GM18951 (cell line): ENCODE measurements around the gene LTK.

ENCODE experiments used
- POLR2A ChIP-seq: IDR thresholded peaks from 4 replicates; pipeline ENCODE4 v1.6.1; 2011; ENCODE audit warnings: mild to moderate bottlenecking; ENCODE audit not compliant: insufficient read length, insufficient read depth; ENCODE audit errors: extremely low read depth
- in situ Hi-C: fragments of 300-500 bp; cut with MboI; formaldehyde crosslinking; loops from one replicate; pipeline ENCODE4 v1.12.0; 2022; ENCODE audit warnings: low sequenced_read_pairs, mixed read lengths, inconsistent platforms; ENCODE audit not compliant: unreplicated experiment

Gene LTK

DNA sequence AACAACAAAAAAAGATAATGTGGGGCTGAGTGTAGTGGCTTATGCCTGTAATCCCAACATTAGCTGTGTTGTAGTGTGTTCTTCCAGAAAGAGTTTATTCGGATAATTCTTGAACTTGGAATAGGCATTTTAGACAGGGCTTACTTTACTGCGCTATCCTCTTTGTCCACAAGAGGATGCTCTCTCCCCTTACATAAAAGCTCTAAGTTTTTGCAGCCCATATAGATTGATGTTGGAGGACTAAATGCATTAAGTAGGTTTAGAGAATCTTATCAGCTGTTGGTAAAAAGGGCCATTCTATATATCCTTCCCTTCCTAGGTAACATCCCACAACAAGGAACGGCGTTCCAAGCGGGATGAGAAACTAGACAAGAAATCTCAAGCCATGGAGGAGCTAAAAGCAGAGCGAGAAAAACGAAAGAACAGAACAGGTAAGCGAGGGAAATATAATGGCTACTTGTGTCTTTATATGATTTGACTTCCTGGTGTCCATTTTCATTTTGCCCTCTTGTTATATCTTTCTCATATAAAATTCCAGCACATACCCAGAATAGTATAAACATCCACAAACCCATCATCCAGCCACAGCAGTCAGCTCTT is 47.7 kb downstream of the LTK start:
- in situ Hi-C loops = loop anchor here (10.0 kb wide), 1 partner anchor 349 kb away; no protein-coding TSS in a partner anchor

DNA sequence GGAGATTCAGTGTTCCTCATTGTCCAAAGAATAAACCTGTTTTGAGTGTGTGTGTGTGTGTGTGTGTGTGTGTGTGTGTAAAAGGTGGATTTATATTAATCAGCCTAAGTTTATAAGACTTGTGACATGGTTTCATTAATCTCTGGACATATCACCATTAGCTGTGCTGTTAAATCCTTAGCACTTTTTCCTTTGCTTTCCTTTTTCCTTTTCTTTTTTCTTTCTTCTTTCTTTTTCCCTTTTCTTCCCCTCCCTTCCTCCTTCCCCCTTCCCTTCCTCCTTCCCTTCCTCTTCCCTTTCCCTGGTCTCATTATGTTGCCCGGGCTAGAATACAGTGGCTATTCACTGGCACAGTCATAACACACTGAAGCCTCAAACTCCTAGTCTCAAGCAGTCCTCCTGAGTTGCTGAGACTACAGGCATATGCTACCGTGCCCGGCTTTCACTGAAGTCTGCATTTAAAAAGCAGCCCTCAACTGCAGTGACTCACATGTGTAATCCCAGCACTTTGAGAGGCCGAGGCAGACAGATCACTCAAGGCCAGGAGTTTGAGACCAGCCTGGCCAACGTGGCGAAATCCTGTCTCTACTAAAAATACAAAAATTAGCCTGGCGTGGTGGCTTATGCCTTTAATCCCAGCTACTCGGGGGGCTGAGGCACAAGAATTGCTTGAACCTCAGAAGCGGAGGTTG is 48.6 kb downstream of the LTK start:
- no peak for TF ChIP-seq POLR2A

More for the DNA sequence above, 47.7 kb downstream of the LTK start:
- no peak for TF ChIP-seq POLR2A

DNA sequence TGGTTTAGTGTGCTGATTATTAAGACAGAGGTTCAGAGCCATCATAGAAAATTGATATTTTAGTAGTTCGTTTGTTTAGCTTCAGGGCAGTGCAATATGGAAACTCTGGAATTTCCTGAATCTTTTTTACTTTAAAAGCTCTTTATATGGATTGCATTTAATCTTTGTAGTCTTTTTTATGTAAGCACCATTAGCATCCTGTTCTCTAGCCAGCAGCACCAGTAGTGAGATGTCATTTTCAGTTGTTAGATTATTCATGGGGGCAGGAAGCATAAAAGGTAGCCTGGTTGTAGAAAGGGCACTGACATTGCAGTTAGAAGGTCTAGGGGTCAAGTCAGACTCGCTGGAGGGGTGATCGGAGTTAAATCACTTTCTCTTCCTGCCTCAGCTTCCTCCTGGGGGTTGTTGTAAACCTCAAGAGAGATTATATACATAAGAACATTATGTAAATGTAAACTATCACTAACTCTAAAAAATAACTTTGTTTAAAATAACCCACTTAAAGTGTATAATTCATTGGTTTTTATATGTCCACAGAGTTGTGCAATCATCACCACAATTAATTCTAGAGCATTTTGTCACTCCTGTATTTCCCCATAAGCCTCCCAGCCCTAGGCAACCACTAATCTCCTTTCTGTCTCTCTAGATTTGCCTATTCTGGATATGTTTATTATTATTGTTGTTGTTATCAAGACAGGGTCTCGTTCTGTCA is 51.4 kb downstream of the LTK start:
- in situ Hi-C loops = loop anchor here (10.0 kb wide), 1 partner anchor 353 kb away; no protein-coding TSS in a partner anchor

More for the DNA sequence above, 48.6 kb downstream of the LTK start:
- in situ Hi-C loops = loop anchor here (10.0 kb wide), 1 partner anchor 350 kb away; no protein-coding TSS in a partner anchor

More for the DNA sequence above, 51.4 kb downstream of the LTK start:
- TF ChIP-seq POLR2A = no peak
